Measurements from ENCODE around the gene MMEL1.
"Not testable (repeated sequence)": the region's sequence is repeated elsewhere in the genome, so short reads cannot be mapped to it uniquely, and the experiment has no call there.

Gene MMEL1

GRCh38 chr1:2628191-2628932 is 4.5 kb downstream of the MMEL1 start:
- no peak for DNase-seq

GRCh38 chr1:2627746-2628145 is 5.1 kb downstream of the MMEL1 start:
- no peak for DNase-seq

GRCh38 chr1:2625748-2626147 is 7.1 kb downstream of the MMEL1 start:
- not testable (repeated sequence) for DNase-seq

GRCh38 chr1:2625311-2625710 is 7.5 kb downstream of the MMEL1 start:
- DNase-seq: no peak

GRCh38 chr1:2624735-2625300 is 8.0 kb downstream of the MMEL1 start:
- DNase-seq: no peak

GRCh38 chr1:2623571-2624337 is 9.1 kb downstream of the MMEL1 start:
- DNase-seq: no peak

GRCh38 chr1:2617971-2618470 is 14.8 kb downstream of the MMEL1 start:
- DNase-seq: no peak

- DNase-seq: no peak
These were observed 18.7 kb downstream of the MMEL1 start for GRCh38 chr1:2614145-2614544.

GRCh38 chr1:2612591-2613365 is 20.0 kb downstream of the MMEL1 start:
- no peak for DNase-seq

GRCh38 chr1:2611621-2612437 is 21.0 kb downstream of the MMEL1 start:
- no peak for DNase-seq

GRCh38 chr1:2611031-2611501 is 21.8 kb downstream of the MMEL1 start:
- DNase-seq: peak; percentile 71

GRCh38 chr1:2610036-2610959 is 22.5 kb downstream of the MMEL1 start:
- no peak for DNase-seq

GRCh38 chr1:2609319-2610035 is 23.3 kb downstream of the MMEL1 start:
- DNase-seq: no peak

- no peak for DNase-seq
These were observed 25.1 kb downstream of the MMEL1 start for GRCh38 chr1:2607641-2608091.

- DNase-seq: no peak
These were observed 25.8 kb downstream of the MMEL1 start for GRCh38 chr1:2606881-2607621.

GRCh38 chr1:2606396-2606880 is 26.4 kb downstream of the MMEL1 start:
- DNase-seq: no peak

GRCh38 chr1:2605509-2606395 is 27.1 kb downstream of the MMEL1 start:
- no peak for DNase-seq
